ENCODE data around the gene EPHA2. TPM values are rescaled to one million over a fixed set of nuclear protein-coding genes. Genes with fewer than 3 reads are reported as not detected.

Gene EPHA2
- total and polyA plus RNA-seq, 11 donors = 5.6 to 34.7 (median 14.6) TPM

DNA sequence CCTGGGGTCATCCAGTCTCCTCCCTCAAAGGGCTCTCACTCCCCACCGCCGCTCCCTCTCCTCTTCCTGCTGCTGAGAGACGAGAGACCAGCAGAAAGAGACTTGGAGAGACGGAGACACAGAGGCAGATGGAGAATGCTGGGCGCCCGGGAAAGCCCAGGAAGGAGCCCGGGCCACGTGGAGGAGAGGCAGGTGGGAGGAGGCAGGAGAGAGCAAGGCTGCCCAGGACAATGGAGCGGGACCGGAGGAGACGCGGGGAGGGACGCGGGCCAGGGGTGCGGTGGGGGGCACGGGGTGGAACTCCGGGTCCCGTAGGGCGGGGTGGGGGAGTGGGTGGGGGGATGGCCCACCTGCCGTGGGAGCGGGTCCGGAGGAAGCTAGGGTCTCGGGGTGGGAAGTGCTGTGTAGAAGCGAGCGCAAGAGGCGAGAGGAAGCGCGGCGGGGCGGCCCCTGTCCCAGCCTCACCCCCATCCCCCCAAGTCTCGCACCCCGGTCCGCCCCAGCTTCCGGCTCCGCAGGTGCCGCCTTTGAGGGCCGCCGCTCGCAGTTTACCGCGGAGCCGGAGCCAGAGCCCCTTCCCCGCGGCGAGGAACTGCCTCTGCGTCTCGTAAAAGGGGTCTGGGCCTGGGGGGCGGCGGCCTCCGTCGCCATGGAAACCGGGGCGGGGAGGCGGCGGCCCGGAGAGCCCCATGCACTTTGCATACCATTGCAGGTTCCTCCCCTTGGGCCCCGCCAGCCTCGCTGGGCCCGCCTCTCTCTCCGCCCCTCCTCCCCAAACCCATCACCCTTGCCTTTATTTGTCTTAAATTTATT, 11.7 kb upstream of the EPHA2 start:
- ATAC-seq = peak in 3 of 4 donors; percentile 59 to 65 (median 60)
- H3K27ac ChIP-seq = no peak overlapping the region
- intact Hi-C loops (cut with DNase I) = no loop called here

DNA sequence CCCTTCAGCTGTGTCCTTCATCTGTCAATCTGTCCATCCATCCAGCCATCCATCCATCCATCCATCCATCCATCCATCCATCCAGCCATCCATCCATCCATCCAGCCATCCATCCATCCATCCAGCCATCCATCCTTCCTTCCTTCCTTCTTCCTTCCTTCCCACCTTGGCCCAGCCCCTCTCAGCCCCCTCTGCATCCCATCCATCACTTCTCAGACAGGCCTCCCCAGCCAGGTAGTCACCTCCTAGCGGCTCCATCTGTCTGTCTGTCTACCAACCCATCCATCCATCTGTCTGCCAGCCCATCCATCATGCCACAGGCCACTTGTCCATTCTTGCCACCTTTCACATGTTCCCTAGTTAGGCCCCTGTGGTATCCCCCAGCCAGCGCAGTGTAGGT, 10.2 kb upstream of the EPHA2 start:
- no peaks in the 10 kb centered on the region for H3K9me3 ChIP-seq
- TF ChIP-seq, protein P1, sequence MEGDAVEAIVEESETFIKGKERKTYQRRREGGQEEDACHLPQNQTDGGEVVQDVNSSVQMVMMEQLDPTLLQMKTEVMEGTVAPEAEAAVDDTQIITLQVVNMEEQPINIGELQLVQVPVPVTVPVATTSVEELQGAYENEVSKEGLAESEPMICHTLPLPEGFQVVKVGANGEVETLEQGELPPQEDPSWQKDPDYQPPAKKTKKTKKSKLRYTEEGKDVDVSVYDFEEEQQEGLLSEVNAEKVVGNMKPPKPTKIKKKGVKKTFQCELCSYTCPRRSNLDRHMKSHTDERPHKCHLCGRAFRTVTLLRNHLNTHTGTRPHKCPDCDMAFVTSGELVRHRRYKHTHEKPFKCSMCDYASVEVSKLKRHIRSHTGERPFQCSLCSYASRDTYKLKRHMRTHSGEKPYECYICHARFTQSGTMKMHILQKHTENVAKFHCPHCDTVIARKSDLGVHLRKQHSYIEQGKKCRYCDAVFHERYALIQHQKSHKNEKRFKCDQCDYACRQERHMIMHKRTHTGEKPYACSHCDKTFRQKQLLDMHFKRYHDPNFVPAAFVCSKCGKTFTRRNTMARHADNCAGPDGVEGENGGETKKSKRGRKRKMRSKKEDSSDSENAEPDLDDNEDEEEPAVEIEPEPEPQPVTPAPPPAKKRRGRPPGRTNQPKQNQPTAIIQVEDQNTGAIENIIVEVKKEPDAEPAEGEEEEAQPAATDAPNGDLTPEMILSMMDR (IDR thresholded peaks at IDR 0.05) = no peak
- no peak for TF ChIP-seq POLR2A (IDR thresholded peaks at IDR 0.05)
- DNase-seq (no peak), ATAC-seq (no peak)
- H3K4me3 ChIP-seq = no peak overlapping the region
- peaks cover 0 to 12% (median 0%) of the 10 kb centered on the region in 9 donors for H3K27me3 ChIP-seq
- H3K4me1 ChIP-seq = peaks cover 0 to 31% (median 16%) of the 10 kb centered on the region in 12 donors
- intact Hi-C loops (cut with DNase I) = no loop called here
- H3K27ac ChIP-seq = no peak overlapping the region
- 46 to 50% (median 49%) methylated on average over 2 of the region's 2 CpGs for WGBS, 4 donors
- no peaks in the 10 kb centered on the region for H3K36me3 ChIP-seq

More for the DNA sequence above, 11.7 kb upstream of the EPHA2 start:
- DNase-seq = peak in 1 of 5 donors; percentile 57
- Histone ChIP-seq H3K4me3 (peak overlapping the region in 11 of 12 donors; percentile 41 to 70 (median 57)), H3K36me3 (no peaks in the 10 kb centered on the region), H3K27me3 (peaks cover 0 to 8% (median 0%) of the 10 kb centered on the region in 9 donors), H3K4me1 (peaks cover 0 to 27% (median 16%) of the 10 kb centered on the region in 12 donors), H3K9me3 (no peaks in the 10 kb centered on the region)
- TF ChIP-seq, protein P1 (IDR thresholded peaks at IDR 0.05) = no peak
- no peak for TF ChIP-seq POLR2A (IDR thresholded peaks at IDR 0.05)
- WGBS, 4 donors = 5 to 7% (median 6%) methylated on average over 28 to 60 of the region's 60 CpGs

DNA sequence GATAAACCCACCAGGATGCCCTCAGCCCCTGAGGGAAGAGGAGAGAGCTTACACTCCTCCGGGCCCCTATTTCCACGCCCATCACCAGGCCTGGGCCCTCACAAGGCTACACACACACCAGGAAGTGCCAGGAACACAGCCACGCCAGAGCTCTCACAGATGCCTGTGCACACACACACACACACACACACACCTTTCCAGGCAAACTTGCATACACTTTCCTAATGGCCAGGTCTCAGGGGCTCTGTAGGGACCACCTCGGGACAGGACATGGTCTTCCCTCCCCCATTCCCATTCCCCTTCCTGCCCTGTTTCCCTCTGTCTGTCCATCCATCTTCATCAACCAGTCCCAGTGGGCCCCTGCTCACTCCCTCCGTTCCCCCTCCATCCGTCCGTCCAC, 9.7 kb upstream of the EPHA2 start:
- H3K9me3 ChIP-seq = no peaks in the 10 kb centered on the region
- no peaks in the 10 kb centered on the region for H3K36me3 ChIP-seq
- no peak for DNase-seq
- peaks cover 0 to 12% (median 0%) of the 10 kb centered on the region in 9 donors for H3K27me3 ChIP-seq
- peak in 2 of 4 donors; percentile 27 to 30 for ATAC-seq
- 72 to 82% (median 76%) methylated on average over 7 of the region's 7 CpGs for WGBS, 4 donors
- TF ChIP-seq POLR2A (IDR thresholded peaks at IDR 0.05) = no peak
- TF ChIP-seq, protein P1 (IDR thresholded peaks at IDR 0.05) = no peak
- H3K4me3 ChIP-seq = no peak overlapping the region
- peaks cover 0 to 31% (median 16%) of the 10 kb centered on the region in 12 donors for H3K4me1 ChIP-seq
- peak overlapping the region in 4 of 12 donors; percentile 15 to 62 (median 40) for H3K27ac ChIP-seq
- intact Hi-C loops (cut with DNase I) = no loop called here

DNA sequence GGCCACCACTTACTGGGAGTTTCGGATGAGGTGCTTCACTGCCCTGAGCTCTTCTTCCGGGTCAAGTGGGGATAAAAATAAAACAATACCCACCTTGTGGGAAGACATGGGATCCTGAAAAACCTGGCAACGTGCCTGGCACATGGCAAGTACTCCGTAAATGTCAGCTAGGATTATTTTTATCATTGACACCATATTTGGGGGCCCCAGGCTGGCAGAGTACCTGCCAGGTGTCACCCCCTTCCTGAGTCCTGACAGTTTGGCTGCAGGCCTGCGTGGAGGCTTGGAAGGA, 9.2 kb upstream of the EPHA2 start:
- Histone ChIP-seq H3K9me3 (no peaks in the 10 kb centered on the region), H3K27me3 (peaks cover 0 to 12% (median 0%) of the 10 kb centered on the region in 9 donors), H3K36me3 (no peaks in the 10 kb centered on the region), H3K27ac (peak overlapping the region in 4 of 12 donors; percentile 15 to 62 (median 40)), H3K4me1 (peaks cover 0 to 31% (median 16%) of the 10 kb centered on the region in 12 donors), H3K4me3 (no peak overlapping the region)
- peak in 2 of 5 donors; percentile 75 to 80 for DNase-seq
- intact Hi-C loops (cut with DNase I) = no loop called here
- 24 to 29% (median 26%) methylated on average over 5 of the region's 5 CpGs for WGBS, 4 donors
- peak in 2 of 4 donors; percentile 25 to 54 for ATAC-seq
- TF ChIP-seq, protein P1 (IDR thresholded peaks at IDR 0.05) = no peak
- no peak for TF ChIP-seq POLR2A (IDR thresholded peaks at IDR 0.05)
